Activated T-cell treated with anti-CD3 and anti-CD28 coated beads, Interleukin-2, amount 50 U/mL, for 4 hours (primary cell): Measurements from ENCODE around the gene IRF7. TPM values are rescaled to one million over a fixed set of nuclear protein-coding genes. Genes with fewer than 3 reads are reported as not detected.

Source experiments
- ATAC-seq, 2 donors: fragments of 200-7000 bp; cut with Tn5 transposase; one replicate each; pipeline ENCODE4 v1.10.0; 2021
- DNase-seq: peaks from one replicate; pipeline ENCODE4 v3.0.0-alpha.2; 2020
- H3K27me3 Mint-ChIP-seq: one replicate; pipeline ENCODE4 v1.8.0; 2021; ENCODE audit warnings: low read depth, mixed read lengths
- H3K36me3 Mint-ChIP-seq: one replicate; pipeline ENCODE4 v1.8.0; 2022; ENCODE audit warnings: mixed read lengths; ENCODE audit not compliant: insufficient read depth
- H3K4me1 Mint-ChIP-seq: one replicate; pipeline ENCODE4 v1.8.0; 2021; ENCODE audit warnings: low read depth, mixed read lengths
- H3K4me3 Mint-ChIP-seq: one replicate; pipeline ENCODE4 v1.8.0; 2021; ENCODE audit warnings: mild to moderate bottlenecking, moderate library complexity, mixed read lengths
- H3K9me3 Mint-ChIP-seq: one replicate; pipeline ENCODE4 v1.8.0; 2021; ENCODE audit warnings: mixed read lengths
- total RNA-seq, 3 donors: library from RNA; stranded (reverse); gene quantifications; one replicate each; pipeline ENCODE4 v1.2.1, GENCODE V29; 2021

The IRF7 gene
- total RNA-seq, 3 donors from 2014 or later, result 16.3 to 26.7 (median 17.7) TPM

- peak overlapping the region; percentile 74 for H3K4me3 Mint-ChIP-seq
- DNase-seq (peak; percentile 82), ATAC-seq (peak; percentile 96)
- H3K27me3 Mint-ChIP-seq, result no peaks in the 10 kb centered on the region
- H3K9me3 Mint-ChIP-seq, result no peaks in the 10 kb centered on the region
- no peaks in the 10 kb centered on the region for H3K36me3 Mint-ChIP-seq
- H3K4me1 Mint-ChIP-seq, result peaks cover 6% of the 10 kb centered on the region
Measured at GRCh38 chr11:568306-569157, 47.2 kb downstream of the IRF7 start.

GRCh38 chr11:567629-568292, 48.0 kb downstream of the IRF7 start:
- Mint-ChIP-seq H3K4me3 (peak overlapping the region; percentile 68), H3K4me1 (peaks cover 6% of the 10 kb centered on the region), H3K9me3 (no peaks in the 10 kb centered on the region), H3K36me3 (no peaks in the 10 kb centered on the region), H3K27me3 (no peaks in the 10 kb centered on the region)
- DNase-seq (no peak), ATAC-seq (peak; percentile 3 to 8)

DNA sequence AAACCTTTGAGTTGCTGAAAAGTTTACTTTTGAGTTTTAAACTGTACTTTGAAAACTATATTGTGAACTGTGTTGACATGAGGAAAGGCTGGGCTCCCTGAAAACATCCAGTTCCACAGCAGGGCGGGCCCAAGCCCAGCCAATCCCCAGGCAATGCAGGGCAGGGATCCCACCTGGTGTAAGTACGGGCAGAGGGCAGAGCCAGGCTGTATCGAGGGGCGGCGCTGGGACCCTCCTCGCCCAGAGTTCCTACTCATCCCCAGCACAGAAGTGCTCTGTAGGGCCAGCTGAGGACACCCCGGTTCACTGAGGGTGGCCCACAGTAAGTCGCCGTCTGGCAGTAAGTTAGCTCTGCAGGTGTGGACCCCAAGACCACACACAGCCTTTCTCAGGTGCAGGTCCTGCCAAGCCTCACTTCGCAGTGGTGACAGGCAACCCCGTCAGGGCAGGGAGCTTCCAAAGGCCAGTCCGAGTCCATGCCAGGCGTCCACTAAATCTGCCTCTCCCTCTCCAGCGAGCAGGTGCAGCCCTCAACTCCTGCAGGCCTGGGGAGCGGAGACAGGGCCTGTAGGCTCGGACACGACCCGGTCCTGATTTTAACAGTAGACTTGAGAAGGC, 48.6 kb downstream of the IRF7 start:
- Mint-ChIP-seq H3K36me3 (no peaks in the 10 kb centered on the region), H3K9me3 (no peaks in the 10 kb centered on the region), H3K27me3 (no peaks in the 10 kb centered on the region), H3K4me3 (peak overlapping the region; percentile 68), H3K4me1 (peaks cover 6% of the 10 kb centered on the region)
- DNase-seq (no peak), ATAC-seq (no peak)

DNA sequence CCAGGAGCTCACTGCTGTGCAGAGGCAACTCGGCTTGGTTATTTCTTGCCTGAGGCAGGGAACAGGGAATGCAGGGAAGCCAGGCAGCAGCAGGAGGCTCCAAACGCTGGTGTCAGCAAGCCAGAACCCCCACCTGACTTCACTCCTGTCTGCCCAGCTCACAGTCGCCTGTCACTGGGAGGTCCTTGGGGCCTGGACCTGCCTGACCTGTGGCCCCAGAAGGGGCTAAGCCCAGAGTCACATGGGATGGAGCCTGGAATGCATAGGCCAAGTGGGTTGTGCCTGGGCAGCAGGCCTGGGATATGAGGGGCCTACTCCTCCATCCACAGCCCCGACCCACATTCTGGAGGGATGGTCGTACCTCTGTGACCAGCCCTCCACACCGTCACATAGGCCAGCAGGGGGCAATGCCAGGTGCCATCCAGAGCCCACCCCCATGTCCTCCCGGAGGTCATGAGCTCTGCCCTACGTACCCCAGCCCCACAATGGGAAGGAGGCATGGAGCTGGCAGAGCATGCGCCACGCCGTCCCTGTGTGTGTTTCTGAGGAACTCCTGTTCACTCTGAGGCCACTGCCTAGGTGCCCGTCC, 49.7 kb downstream of the IRF7 start:
- Mint-ChIP-seq H3K4me3 (no peak overlapping the region), H3K36me3 (no peaks in the 10 kb centered on the region), H3K27me3 (no peaks in the 10 kb centered on the region), H3K9me3 (no peaks in the 10 kb centered on the region), H3K4me1 (peaks cover 11% of the 10 kb centered on the region)
- no peak for DNase-seq
- no peak for ATAC-seq

DNA sequence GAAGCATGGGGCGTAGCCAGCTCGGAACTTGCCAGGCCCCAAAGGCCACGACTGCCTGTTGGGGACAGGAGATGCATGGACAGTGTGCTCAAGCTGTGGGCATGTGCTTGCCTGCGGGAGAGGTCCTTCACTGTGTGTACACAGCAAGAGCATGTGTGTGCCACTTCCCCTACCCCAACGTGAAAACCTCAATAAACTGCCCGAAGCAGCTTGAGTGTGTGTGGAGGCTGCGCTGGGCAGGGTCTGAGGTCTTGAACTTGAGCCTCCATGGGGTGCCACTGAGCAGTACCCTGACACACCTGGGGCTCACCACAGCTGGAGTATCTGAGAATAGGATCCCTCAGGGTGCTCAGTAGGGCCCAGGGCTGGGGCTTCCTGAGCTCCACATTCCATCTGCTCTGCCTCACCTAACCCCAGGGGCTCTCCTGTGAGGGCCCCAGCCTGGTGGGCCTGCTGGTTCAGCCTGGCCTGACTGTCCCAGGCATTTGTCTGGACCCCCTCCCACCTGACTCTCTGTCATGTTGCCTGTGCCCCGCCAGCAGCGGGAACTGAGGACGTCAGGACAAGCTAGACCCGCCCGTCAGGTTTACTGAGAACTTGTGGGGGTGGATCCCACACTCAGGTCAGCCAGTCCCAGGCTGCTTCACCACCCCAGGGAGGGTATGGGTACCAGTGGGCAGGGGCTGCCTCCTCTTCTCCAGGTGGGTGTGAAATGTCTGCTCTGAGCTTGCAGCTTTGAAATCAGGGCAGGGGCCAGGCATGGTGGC, 51.8 kb downstream of the IRF7 start:
- H3K4me3 Mint-ChIP-seq, result no peak overlapping the region

GRCh38 chr11:563066-563811, 52.5 kb downstream of the IRF7 start:
- H3K9me3 Mint-ChIP-seq, result no peaks in the 10 kb centered on the region
- peaks cover 14% of the 10 kb centered on the region for H3K4me1 Mint-ChIP-seq
- no peak for DNase-seq
- H3K4me3 Mint-ChIP-seq, result no peak overlapping the region
- H3K27me3 Mint-ChIP-seq, result no peaks in the 10 kb centered on the region
- no peak for ATAC-seq
- no peaks in the 10 kb centered on the region for H3K36me3 Mint-ChIP-seq

More for the DNA sequence above, 51.8 kb downstream of the IRF7 start:
- DNase-seq, result no peak
- ATAC-seq, result no peak
- peaks cover 14% of the 10 kb centered on the region for H3K4me1 Mint-ChIP-seq
- H3K36me3 Mint-ChIP-seq, result no peaks in the 10 kb centered on the region
- no peaks in the 10 kb centered on the region for H3K27me3 Mint-ChIP-seq
- no peaks in the 10 kb centered on the region for H3K9me3 Mint-ChIP-seq

Other genes with a start within 250 kb of the IRF7 start
- 1 to 10 TPM; 3.8 to 6.1 (median 5.5) TPM for gene B4GALNT4, start 246.5 kb downstream of the IRF7 start, total RNA-seq
- under 1 TPM; 0.11 to 0.40 (median 0.16) TPM for gene PKP3, start 221.7 kb downstream of the IRF7 start, total RNA-seq
- 10 to 100 TPM; 26.7 to 29.3 (median 29.2) TPM for gene SIGIRR, start 201.0 kb downstream of the IRF7 start, total RNA-seq
- 10 to 100 TPM; 16.5 to 21.7 (median 20.4) TPM for gene ANO9, start 173.9 kb downstream of the IRF7 start, total RNA-seq
- 10 to 100 TPM; 25.7 to 30.9 (median 29.1) TPM for gene PTDSS2, start 165.7 kb downstream of the IRF7 start, total RNA-seq
- gene RNH1, start 108.7 kb downstream of the IRF7 start, total RNA-seq, result 100 to 1,000 TPM; 159 to 172 (median 160) TPM
- gene HRAS, start 80.4 kb downstream of the IRF7 start, total RNA-seq, result 100 to 1,000 TPM in 1 of 3 donors, 10 to 100 TPM in 2; 92.2 to 108 (median 95.0) TPM
- gene LRRC56, start 78.4 kb downstream of the IRF7 start, total RNA-seq, result 1 to 10 TPM; 1.4 to 2.7 (median 1.7) TPM
- gene LMNTD2, start 55.2 kb downstream of the IRF7 start, total RNA-seq, result 1 to 10 TPM in 2 of 3 donors, under 1 TPM in 1; 0.71 to 1.3 (median 1.1) TPM
- 10 to 100 TPM; 15.1 to 17.4 (median 16.1) TPM for gene RASSF7, start 55.0 kb downstream of the IRF7 start, total RNA-seq
- gene PHRF1, start 39.5 kb downstream of the IRF7 start, total RNA-seq, result 10 to 100 TPM; 57.7 to 59.2 (median 57.7) TPM
- gene CDHR5, start 9.0 kb upstream of the IRF7 start, total RNA-seq, result not detected
- gene SCT, start 11.2 kb upstream of the IRF7 start, total RNA-seq, result not detected
- gene DRD4, start 21.3 kb upstream of the IRF7 start, total RNA-seq, result under 1 TPM in 2 of 3 donors, not detected in 1; 0.13 to 0.28 TPM
- 10 to 100 TPM; 53.1 to 59.6 (median 54.5) TPM for gene DEAF1, start 79.3 kb upstream of the IRF7 start, total RNA-seq
- gene TMEM80, start 79.9 kb upstream of the IRF7 start, total RNA-seq, result 1 to 10 TPM; 6.8 to 7.5 (median 7.0) TPM
- gene EPS8L2, start 90.3 kb upstream of the IRF7 start, total RNA-seq, result 10 to 100 TPM in 1 of 3 donors, 1 to 10 TPM in 2; 5.2 to 13.0 (median 7.0) TPM
- 100 to 1,000 TPM; 281 to 316 (median 313) TPM for gene TALDO1, start 131.5 kb upstream of the IRF7 start, total RNA-seq
- 10 to 100 TPM; 48.3 to 49.8 (median 49.7) TPM for gene GATD1, start 161.5 kb upstream of the IRF7 start, total RNA-seq
- 1 to 10 TPM; 1.6 to 1.8 (median 1.7) TPM for gene CEND1, start 174.1 kb upstream of the IRF7 start, total RNA-seq
- gene SLC25A22, start 182.3 kb upstream of the IRF7 start, total RNA-seq, result 100 to 1,000 TPM; 156 to 166 (median 161) TPM
- gene PIDD1, start 189.3 kb upstream of the IRF7 start, total RNA-seq, result 10 to 100 TPM; 12.6 to 18.4 (median 17.5) TPM
- 1,000 to 10,000 TPM; 3,528 to 3,995 (median 3,711) TPM for gene RPLP2, start 194.0 kb upstream of the IRF7 start, total RNA-seq
- gene PNPLA2, start 203.0 kb upstream of the IRF7 start, total RNA-seq, result 10 to 100 TPM; 55.5 to 62.4 (median 60.2) TPM
- under 1 TPM; 0.18 to 0.30 (median 0.28) TPM for gene CRACR2B, start 212.0 kb upstream of the IRF7 start, total RNA-seq
- gene CD151, start 217.0 kb upstream of the IRF7 start, total RNA-seq, result 10 to 100 TPM; 33.5 to 39.2 (median 35.6) TPM
- 100 to 1,000 TPM; 167 to 183 (median 174) TPM for gene POLR2L, start 226.6 kb upstream of the IRF7 start, total RNA-seq
- 1 to 10 TPM; 4.6 to 6.0 (median 5.7) TPM for gene TSPAN4, start 226.9 kb upstream of the IRF7 start, total RNA-seq